Measurements from ENCODE around the gene NPRL2. TPM values are rescaled to one million over a fixed set of nuclear protein-coding genes. Genes with fewer than 3 reads are reported as not detected.

Gene NPRL2
- total RNA-seq (10 to 100 TPM; 16.1 to 18.7 TPM), polyA plus RNA-seq (ENCODE audit: insufficient read length in 6 of 6) (10 to 100 TPM; 25.2 to 33.3 (median 28.4) TPM)
- long read RNA-seq, donor 1, partial matches to known transcripts: 8 of 8 reads
- long read RNA-seq, donor 1, other reads (novel, unspliced or antisense): 0 of 8 reads
- long read RNA-seq, donor 2, partial matches to known transcripts: 6 of 9 reads
- long read RNA-seq, donor 2, other reads (novel, unspliced or antisense): 0 of 9 reads
- long read RNA-seq, donor 3, transcript NPRL2-201 (11 exons, 1,700 nt): major isoform, 5 of 10 reads
- long read RNA-seq, donor 3, partial matches to known transcripts: 5 of 10 reads
- long read RNA-seq, donor 3, other reads (novel, unspliced or antisense): 0 of 10 reads
- long read RNA-seq, donor 4, transcript NPRL2-201 (11 exons, 1,700 nt): major isoform, 11 of 21 reads
- long read RNA-seq, donor 4, partial matches to known transcripts: 0 of 21 reads
- long read RNA-seq, donor 4, other reads (novel, unspliced or antisense): 10 of 21 reads
- long read RNA-seq, donor 5, partial matches to known transcripts: 6 of 11 reads
- long read RNA-seq, donor 5, other reads (novel, unspliced or antisense): 0 of 11 reads
- long read RNA-seq, donor 6, transcript NPRL2-201 (11 exons, 1,700 nt): major isoform, 6 of 6 reads
- long read RNA-seq, donor 6, partial matches to known transcripts: 0 of 6 reads
- long read RNA-seq, donor 6, other reads (novel, unspliced or antisense): 0 of 6 reads
- long read RNA-seq, donor 7, transcript NPRL2-201 (11 exons, 1,700 nt): major isoform, 5 of 16 reads
- long read RNA-seq, donor 7, partial matches to known transcripts: 10 of 16 reads
- long read RNA-seq, donor 7, other reads (novel, unspliced or antisense): 0 of 16 reads
- long read RNA-seq, donor 8, transcript NPRL2-201 (11 exons, 1,700 nt): major isoform, 10 of 20 reads
- long read RNA-seq, donor 8, partial matches to known transcripts: 10 of 20 reads
- long read RNA-seq, donor 8, other reads (novel, unspliced or antisense): 0 of 20 reads
- long read RNA-seq, donor 9: 0 reads
- long read RNA-seq, donor 10, transcript NPRL2-201 (11 exons, 1,700 nt): major isoform, 43 of 65 reads
- long read RNA-seq, donor 10, partial matches to known transcripts: 0 of 65 reads
- long read RNA-seq, donor 10, other reads (novel, unspliced or antisense): 22 of 65 reads
- long read RNA-seq, donor 11, transcript NPRL2-201 (11 exons, 1,700 nt): major isoform, 10 of 57 reads
- long read RNA-seq, donor 11, partial matches to known transcripts: 39 of 57 reads
- long read RNA-seq, donor 11, other reads (novel, unspliced or antisense): 7 of 57 reads
- long read RNA-seq, donor 12, partial matches to known transcripts: 0 of 4 reads
- long read RNA-seq, donor 12, other reads (novel, unspliced or antisense): 0 of 4 reads

GRCh38 chr3:50350527-50351322 lies at the start of gene NPRL2, which contains the start of gene CYB561D2:
Gene NPRL2 (minus strand): TSS chr3:50350775. CDS start chr3:50350652, 123 bp downstream.
Gene CYB561D2 (plus strand): TSS chr3:50350862. CDS start chr3:50351434, 572 bp downstream.
- peak; percentile 95 to 100 (median 97) for DNase-seq
- peak; percentile 96 for ATAC-seq
- Histone ChIP-seq H3K36me3 (peaks cover 4 to 48% of the 10 kb centered on the region in 2 donors), H3K4me3 (peak within 1 kb of the TSS; percentile 69 to 78), H3K9me3 (no peaks in the 10 kb centered on the region), H3K27me3 (no peaks in the 10 kb centered on the region), H3K27ac (peak within 1 kb of the TSS; percentile 90 to 97), H3K4me1 (peaks cover 23 to 82% of the 10 kb centered on the region in 2 donors)
- TF ChIP-seq, protein P1, sequence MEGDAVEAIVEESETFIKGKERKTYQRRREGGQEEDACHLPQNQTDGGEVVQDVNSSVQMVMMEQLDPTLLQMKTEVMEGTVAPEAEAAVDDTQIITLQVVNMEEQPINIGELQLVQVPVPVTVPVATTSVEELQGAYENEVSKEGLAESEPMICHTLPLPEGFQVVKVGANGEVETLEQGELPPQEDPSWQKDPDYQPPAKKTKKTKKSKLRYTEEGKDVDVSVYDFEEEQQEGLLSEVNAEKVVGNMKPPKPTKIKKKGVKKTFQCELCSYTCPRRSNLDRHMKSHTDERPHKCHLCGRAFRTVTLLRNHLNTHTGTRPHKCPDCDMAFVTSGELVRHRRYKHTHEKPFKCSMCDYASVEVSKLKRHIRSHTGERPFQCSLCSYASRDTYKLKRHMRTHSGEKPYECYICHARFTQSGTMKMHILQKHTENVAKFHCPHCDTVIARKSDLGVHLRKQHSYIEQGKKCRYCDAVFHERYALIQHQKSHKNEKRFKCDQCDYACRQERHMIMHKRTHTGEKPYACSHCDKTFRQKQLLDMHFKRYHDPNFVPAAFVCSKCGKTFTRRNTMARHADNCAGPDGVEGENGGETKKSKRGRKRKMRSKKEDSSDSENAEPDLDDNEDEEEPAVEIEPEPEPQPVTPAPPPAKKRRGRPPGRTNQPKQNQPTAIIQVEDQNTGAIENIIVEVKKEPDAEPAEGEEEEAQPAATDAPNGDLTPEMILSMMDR (IDR thresholded peaks at IDR 0.05): no peak
- intact Hi-C loops (cut with DNase I): no loop called here

DNA sequence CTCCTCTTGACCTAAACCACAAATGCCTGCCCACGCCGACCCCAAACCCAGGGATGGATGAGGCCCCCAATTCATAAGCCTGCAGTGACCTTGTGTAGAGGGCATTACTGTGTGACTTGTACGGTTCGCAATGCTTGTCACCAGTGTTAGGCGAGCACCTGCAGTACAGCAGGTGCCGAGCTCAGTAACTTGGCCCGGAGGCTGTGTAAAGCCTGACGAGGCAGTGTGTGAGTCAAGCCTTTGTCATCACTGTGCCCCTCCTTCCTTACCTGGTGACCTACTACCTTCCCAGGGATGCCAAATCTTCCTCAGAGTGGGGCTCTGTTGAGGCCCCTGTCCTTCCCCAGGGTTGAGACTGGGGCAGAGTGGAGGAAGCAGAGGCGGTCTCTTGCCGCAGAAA lies 45.9 kb upstream of the NPRL2 start:
- no peaks in the 10 kb centered on the region for H3K36me3 ChIP-seq
- no peaks in the 10 kb centered on the region for H3K9me3 ChIP-seq
- H3K27ac ChIP-seq: no peak overlapping the region
- no peak overlapping the region for H3K4me3 ChIP-seq
- no peaks in the 10 kb centered on the region for H3K27me3 ChIP-seq
- H3K4me1 ChIP-seq: no peaks in the 10 kb centered on the region
- no peak for ATAC-seq
- intact Hi-C loops (cut with DNase I): no loop called here
- no peak for DNase-seq
- TF ChIP-seq, protein P1 (IDR thresholded peaks at IDR 0.05): no peak

- Histone ChIP-seq H3K36me3 (no peaks in the 10 kb centered on the region), H3K4me3 (no peak overlapping the region), H3K9me3 (no peaks in the 10 kb centered on the region), H3K4me1 (peaks cover 5 to 9% of the 10 kb centered on the region in 2 donors), H3K27me3 (no peaks in the 10 kb centered on the region), H3K27ac (no peak overlapping the region)
- intact Hi-C loops (cut with DNase I): no loop called here
- TF ChIP-seq, protein P1 (IDR thresholded peaks at IDR 0.05): no peak
- ATAC-seq (peak; percentile 12), DNase-seq (peak in 1 of 4 donors; percentile 41)
Measured at GRCh38 chr3:50395070-50395860, 44.7 kb upstream of the NPRL2 start.

DNA sequence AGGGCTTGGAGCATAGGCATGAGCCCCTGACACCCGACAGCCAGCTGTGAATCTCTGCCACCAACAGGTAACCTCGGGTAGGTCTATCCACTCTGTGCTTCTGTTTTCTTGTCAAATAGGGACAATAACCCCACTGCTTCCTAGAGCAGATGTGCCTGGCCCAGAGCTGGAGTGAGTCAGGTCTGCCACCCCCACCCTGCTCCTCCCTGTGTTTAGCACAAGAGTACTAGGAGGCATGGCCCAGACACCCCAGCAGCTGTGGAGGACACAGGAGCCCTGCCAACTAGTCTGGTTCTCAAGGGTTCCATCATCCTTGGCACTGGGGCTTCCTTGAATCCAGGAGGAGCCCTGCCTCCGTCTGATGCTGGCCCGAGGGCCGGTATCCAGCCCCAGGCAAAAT lies 42.5 kb upstream of the NPRL2 start:
- Histone ChIP-seq H3K4me1 (peaks cover 5 to 9% of the 10 kb centered on the region in 2 donors), H3K9me3 (no peaks in the 10 kb centered on the region), H3K27ac (no peak overlapping the region), H3K27me3 (no peaks in the 10 kb centered on the region), H3K36me3 (no peaks in the 10 kb centered on the region), H3K4me3 (no peak overlapping the region)
- TF ChIP-seq, protein P1 (IDR thresholded peaks at IDR 0.05): no peak
- intact Hi-C loops (cut with DNase I): no loop called here
- ATAC-seq (no peak), DNase-seq (no peak)

All from left lung (tissue), 14 donors.